ENCODE results near the gene FALEC. TPM values are rescaled to one million over a fixed set of nuclear protein-coding genes. Genes with fewer than 3 reads are reported as not detected.
"Not testable (repeated sequence)": the region's sequence is repeated elsewhere in the genome, so short reads cannot be mapped to it uniquely, and the experiment has no call there.

FALEC gene
- total RNA-seq, 1 experiment from 2014 or later: 0.59 TPM

DNA sequence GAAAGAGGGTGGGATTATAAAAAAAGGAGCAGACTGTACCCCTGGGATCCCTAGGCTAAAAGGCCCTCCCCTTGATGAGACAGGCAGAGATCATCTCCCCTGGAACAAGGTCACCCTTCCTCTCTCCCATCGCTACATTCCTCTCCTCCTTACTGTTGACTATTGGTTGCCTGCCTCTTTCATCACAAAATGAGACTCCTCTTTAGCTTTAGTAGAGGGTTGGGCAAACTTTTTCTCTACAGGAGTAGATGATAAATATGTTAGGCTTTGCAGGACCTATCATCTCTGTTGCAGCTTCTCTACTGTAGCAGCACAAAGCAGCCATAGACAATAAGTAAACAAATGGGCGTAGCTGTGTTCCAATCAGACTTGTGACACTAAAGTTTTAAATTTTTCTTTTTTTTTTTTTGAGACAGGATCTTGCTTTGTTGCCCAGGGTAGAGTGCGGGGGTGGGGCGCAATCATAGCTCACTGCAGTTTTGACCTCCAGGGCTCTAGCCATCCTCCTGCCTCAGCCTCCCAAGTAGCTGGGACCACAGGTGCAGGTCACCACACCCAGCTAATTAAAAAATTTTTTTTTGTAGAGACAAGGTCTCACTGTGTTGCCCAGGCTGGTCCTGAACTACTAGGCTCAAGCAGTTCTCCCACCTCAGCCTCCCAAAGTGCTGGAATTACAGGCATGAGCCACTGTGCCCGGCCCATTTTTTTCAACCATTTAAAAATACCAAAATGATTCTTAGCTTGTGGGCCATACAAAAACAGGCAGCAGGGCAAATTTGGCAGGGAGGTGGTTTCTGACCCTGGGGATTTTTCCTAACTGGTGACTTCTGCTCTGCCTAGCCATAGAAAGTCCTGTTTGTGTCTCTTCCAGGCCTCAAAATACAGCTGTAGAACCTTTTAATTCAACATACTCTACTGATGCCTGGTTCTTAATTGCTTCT, 48.8 kb downstream of the FALEC start:
- Mint-ChIP-seq H3K36me3 (ENCODE audit: insufficient read depth, unreplicated experiment) (peaks cover 56% of the 10 kb centered on the region), H3K4me1 (ENCODE audit: low read depth, unreplicated experiment) (peaks cover 45% of the 10 kb centered on the region), H3K9me3 (ENCODE audit: unreplicated experiment) (no peaks in the 10 kb centered on the region), H3K27me3 (ENCODE audit: insufficient read depth, unreplicated experiment) (no peaks in the 10 kb centered on the region), H3K4me3 (ENCODE audit: unreplicated experiment) (peak overlapping the region; percentile 80), H3K27ac (ENCODE audit: unreplicated experiment) (peak overlapping the region; percentile 95)
- no TSS peak for BruUV-seq (replicated peaks)
- Histone ChIP-seq H3K36me3 (ENCODE audit: control insufficient read depth, insufficient read depth, low read length) (no peaks in the 10 kb centered on the region; the same call in 1 of the 2 replicates), H3K9me3 (no peaks in the 10 kb centered on the region), H3K4me1 (peaks cover 56% of the 10 kb centered on the region), H3K4me3 (ENCODE audit: low read depth, low read length) (no peak overlapping the region), H3K27me3 (replicated peaks; ENCODE audit: control insufficient read depth, insufficient read depth, low read length) (no peaks in the 10 kb centered on the region)
- DNase-seq: no peak
- intact Hi-C loops (cut with micrococcal nuclease; ENCODE audit: unreplicated experiment): loop anchor here (5.0 to 10.0 kb wide), 3 partner anchors 133 to 440 kb away; partner anchors contain the start of genes CERS2, GOLPH3L, MINDY1 and PRUNE1
- CTCF ChIA-PET: interaction anchor here (0.7 to 6.2 kb wide), 4 partner anchors 14 to 248 kb away, joined by 3 to 51 read pairs (median 21); partner anchors contain the start of genes FALEC and MCL1
- POLR2A ChIA-PET: interaction anchor here (0.5 to 5.6 kb wide), 4 partner anchors 12 to 554 kb away, joined by 3 to 152 read pairs (median 4); partner anchors contain the start of genes MCL1 and OTUD7B
- TF ChIP-seq CTCF (IDR thresholded peaks at IDR 0.05; ENCODE audit: insufficient read depth in 1 of 2, low read depth in 1 of 2, low read length in 1 of 2, severe bottlenecking in 1 of 2, unreplicated experiment in 1 of 2): no peak

DNA sequence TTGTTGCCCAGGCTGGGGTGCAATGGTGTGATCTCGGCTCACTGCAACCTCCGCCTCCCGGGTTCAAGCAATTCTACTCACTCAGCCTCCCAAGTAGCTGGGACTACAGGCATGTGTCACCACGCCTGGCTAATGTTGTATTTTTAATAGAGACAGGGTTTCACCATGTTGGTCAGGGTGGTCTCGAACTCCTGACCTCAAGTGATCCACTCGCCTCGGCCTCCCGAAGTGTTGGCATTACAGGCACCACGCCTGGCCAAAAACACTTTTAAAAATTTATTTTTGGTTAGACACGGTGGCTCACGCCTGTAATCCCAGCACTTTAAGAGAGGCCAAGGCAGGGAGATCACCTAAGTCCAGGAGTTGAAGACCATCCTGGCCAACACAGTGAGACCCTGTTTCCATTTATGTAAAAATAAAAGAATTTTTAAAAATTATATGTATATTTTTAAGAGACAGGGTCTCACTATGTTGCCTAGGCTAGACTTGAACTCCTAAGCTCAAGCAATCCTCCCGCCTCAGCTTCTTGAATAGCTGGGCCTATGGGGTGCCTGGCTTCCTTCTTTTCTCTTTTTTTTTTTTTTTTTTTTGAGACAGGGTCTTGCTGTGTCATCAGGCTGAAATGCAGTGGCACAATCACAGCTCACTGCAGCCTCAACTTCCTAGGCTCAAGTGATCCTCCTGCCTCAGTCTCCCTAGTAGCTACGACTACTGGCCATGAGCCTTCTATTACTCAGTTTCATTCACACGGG, 49.9 kb downstream of the FALEC start:
- H3K36me3 ChIP-seq (ENCODE audit: control insufficient read depth, insufficient read depth, low read length); H3K27me3 Mint-ChIP-seq (ENCODE audit: insufficient read depth, unreplicated experiment); H3K9me3 Mint-ChIP-seq (ENCODE audit: unreplicated experiment); H3K27me3 ChIP-seq (replicated peaks; ENCODE audit: control insufficient read depth, insufficient read depth, low read length); H3K4me3 Mint-ChIP-seq (ENCODE audit: unreplicated experiment); H3K4me3 ChIP-seq (ENCODE audit: low read depth, low read length); DNase-seq; H3K9me3 ChIP-seq; BruUV-seq (replicated peaks); CTCF ChIA-PET: not testable (repeated sequence)
- intact Hi-C loops (cut with micrococcal nuclease; ENCODE audit: unreplicated experiment): loop anchor here (10.0 kb wide), 2 partner anchors 409 to 439 kb away; partner anchors contain the start of genes CERS2, MINDY1 and PRUNE1
- Mint-ChIP-seq H3K27ac (ENCODE audit: unreplicated experiment) (peak overlapping the region; percentile 29), H3K36me3 (ENCODE audit: insufficient read depth, unreplicated experiment) (peaks cover 67% of the 10 kb centered on the region), H3K4me1 (ENCODE audit: low read depth, unreplicated experiment) (peaks cover 56% of the 10 kb centered on the region)
- POLR2A ChIA-PET: interaction anchor here (5.6 kb wide), 1 partner anchor 12 kb away, joined by 152 read pairs; the partner anchor contains the start of gene MCL1
- H3K4me1 ChIP-seq: peaks cover 62% of the 10 kb centered on the region

GRCh38 chr1:150566589-150567340, 51.2 kb downstream of the FALEC start:
- H3K36me3 ChIP-seq (ENCODE audit: control insufficient read depth, insufficient read depth, low read length): no peaks in the 10 kb centered on the region; the same call in 1 of the 2 replicates
- H3K9me3 ChIP-seq: no peaks in the 10 kb centered on the region
- Mint-ChIP-seq H3K36me3 (ENCODE audit: insufficient read depth, unreplicated experiment) (peaks cover 70% of the 10 kb centered on the region), H3K27me3 (ENCODE audit: insufficient read depth, unreplicated experiment) (no peaks in the 10 kb centered on the region), H3K27ac (ENCODE audit: unreplicated experiment) (peak overlapping the region; percentile 82), H3K4me1 (ENCODE audit: low read depth, unreplicated experiment) (peaks cover 51% of the 10 kb centered on the region), H3K9me3 (ENCODE audit: unreplicated experiment) (no peaks in the 10 kb centered on the region), H3K4me3 (ENCODE audit: unreplicated experiment) (peak overlapping the region; percentile 60)
- intact Hi-C loops (cut with micrococcal nuclease; ENCODE audit: unreplicated experiment): loop anchor here (10.0 kb wide), 2 partner anchors 408 to 438 kb away; partner anchors contain the start of genes CERS2, MINDY1 and PRUNE1
- no peaks in the 10 kb centered on the region for H3K27me3 ChIP-seq (replicated peaks; ENCODE audit: control insufficient read depth, insufficient read depth, low read length)
- H3K4me3 ChIP-seq (ENCODE audit: low read depth, low read length): no peak overlapping the region
- H3K4me1 ChIP-seq: peaks cover 59% of the 10 kb centered on the region
- BruUV-seq (replicated peaks): no TSS peak
- POLR2A ChIA-PET: interaction anchor here (2.3 kb wide), 1 partner anchor 12 kb away, joined by 74 read pairs; the partner anchor contains the start of gene MCL1
- no peak for DNase-seq
- CTCF ChIA-PET: no interaction called here
- TF ChIP-seq CTCF (IDR thresholded peaks at IDR 0.05; ENCODE audit: insufficient read depth in 1 of 2, low read depth in 1 of 2, low read length in 1 of 2, severe bottlenecking in 1 of 2, unreplicated experiment in 1 of 2): no peak

Data from Caco-2 (cell line).